Lower lobe of right lung (tissue), 2 donors: Measurements from ENCODE around the gene GMNC. TPM values are rescaled to one million over a fixed set of nuclear protein-coding genes. Genes with fewer than 3 reads are reported as not detected.
A peak's percentile ranks its signal among the peaks of the same experiment; 100 is the strongest.

Source experiments
- ATAC-seq, 2 donors: fragments of 200-7000 bp; cut with Tn5 transposase; one replicate each; pipeline ENCODE4 v1.9.1; 2020 to 2022; ENCODE audit warnings: mild to moderate bottlenecking in 2 of 2, moderate library complexity in 2 of 2
- DNase-seq: peaks from one replicate; pipeline ENCODE4 v3.0.0-alpha.2; 2020
- H3K27ac ChIP-seq: fragments of 200-600 bp; one replicate; pipeline ENCODE4 v1.8.0; 2022
- H3K27me3 ChIP-seq: fragments of 200-600 bp; one replicate; pipeline ENCODE4 v1.8.0; 2022; ENCODE audit warnings: low read depth
- H3K36me3 ChIP-seq: fragments of 200-600 bp; one replicate; pipeline ENCODE4 v1.8.0; 2022; ENCODE audit warnings: mild to moderate bottlenecking
- H3K4me1 ChIP-seq: fragments of 200-600 bp; one replicate; pipeline ENCODE4 v1.8.0; 2022
- H3K4me3 ChIP-seq: fragments of 200-600 bp; one replicate; pipeline ENCODE4 v1.8.0; 2022; ENCODE audit warnings: mild to moderate bottlenecking
- H3K9me3 ChIP-seq: fragments of 200-600 bp; one replicate; pipeline ENCODE4 v1.8.0; 2022
- CTCF ChIP-seq: fragments of 200-600 bp; IDR thresholded peaks from one replicate; pipeline ENCODE4 v1.8.0; 2022; ENCODE audit warnings: antibody characterized with exemption, mild to moderate bottlenecking
- intact Hi-C: fragments of 100-400 bp; cut with DNase I; formaldehyde crosslinking; loops from one replicate; pipeline ENCODE4 v1.11.0; 2022
- total RNA-seq: library from RNA; stranded (reverse); fragmentation: NEBNext Ultra II Directional; extraction: Animal tissue kit (Norgen Biotek cat#: 25700); gene quantifications from one replicate; pipeline ENCODE4 v1.2.1, GENCODE V29; 2021
- donor health status: DM: no; HTN: yes; CAD: no; lungs with severe emphysema.

The GMNC gene
- total RNA-seq, 1 donor from 2014 or later: not detected

- Histone ChIP-seq H3K36me3 (no peaks in the 10 kb centered on the region), H3K27me3 (peaks cover 12% of the 10 kb centered on the region), H3K4me1 (no peaks in the 10 kb centered on the region), H3K4me3 (no peak overlapping the region), H3K27ac (no peak overlapping the region), H3K9me3 (no peaks in the 10 kb centered on the region)
- TF ChIP-seq CTCF: no peak
- ATAC-seq (no peak), DNase-seq (no peak)
- intact Hi-C loops: no loop called here
These were observed 2.0 kb downstream of the GMNC start for GRCh38 chr3:190860521-190860920.

GRCh38 chr3:190855151-190855550 is 7.3 kb downstream of the GMNC start:
- no peaks in the 10 kb centered on the region for H3K27me3 ChIP-seq
- H3K9me3 ChIP-seq: no peaks in the 10 kb centered on the region
- no peak for ATAC-seq
- no peak for TF ChIP-seq CTCF
- DNase-seq: no peak
- H3K27ac ChIP-seq: no peak overlapping the region
- no peak overlapping the region for H3K4me3 ChIP-seq
- H3K4me1 ChIP-seq: no peaks in the 10 kb centered on the region
- intact Hi-C loops: no loop called here
- no peaks in the 10 kb centered on the region for H3K36me3 ChIP-seq

- Histone ChIP-seq H3K4me1 (no peaks in the 10 kb centered on the region), H3K4me3 (no peak overlapping the region), H3K27me3 (no peaks in the 10 kb centered on the region), H3K9me3 (no peaks in the 10 kb centered on the region), H3K27ac (no peak overlapping the region), H3K36me3 (no peaks in the 10 kb centered on the region)
- no peak for DNase-seq
- ATAC-seq: peak in 1 of 2 donors; percentile 36
- no peak for TF ChIP-seq CTCF
- intact Hi-C loops: no loop called here
These were observed 8.4 kb downstream of the GMNC start for GRCh38 chr3:190854062-190854461.

GRCh38 chr3:190853464-190853863 is 9.0 kb downstream of the GMNC start:
- no peaks in the 10 kb centered on the region for H3K27me3 ChIP-seq
- no peak overlapping the region for H3K4me3 ChIP-seq
- no peaks in the 10 kb centered on the region for H3K36me3 ChIP-seq
- H3K27ac ChIP-seq: no peak overlapping the region
- no peaks in the 10 kb centered on the region for H3K4me1 ChIP-seq
- intact Hi-C loops: no loop called here
- ATAC-seq (no peak), DNase-seq (no peak)
- H3K9me3 ChIP-seq: no peaks in the 10 kb centered on the region
- TF ChIP-seq CTCF: no peak

- no peaks in the 10 kb centered on the region for H3K36me3 ChIP-seq
- no peaks in the 10 kb centered on the region for H3K9me3 ChIP-seq
- intact Hi-C loops: no loop called here
- H3K4me1 ChIP-seq: no peaks in the 10 kb centered on the region
- H3K27me3 ChIP-seq: no peaks in the 10 kb centered on the region
- no peak overlapping the region for H3K4me3 ChIP-seq
- ATAC-seq: no peak
- DNase-seq: no peak
- no peak for TF ChIP-seq CTCF
- no peak overlapping the region for H3K27ac ChIP-seq
These were observed 12.9 kb downstream of the GMNC start for GRCh38 chr3:190849607-190850006.

GRCh38 chr3:190848870-190849269 is 13.6 kb downstream of the GMNC start:
- no peaks in the 10 kb centered on the region for H3K9me3 ChIP-seq
- ATAC-seq (no peak), DNase-seq (no peak)
- H3K4me3 ChIP-seq: no peak overlapping the region
- H3K4me1 ChIP-seq: no peaks in the 10 kb centered on the region
- H3K36me3 ChIP-seq: no peaks in the 10 kb centered on the region
- H3K27me3 ChIP-seq: no peaks in the 10 kb centered on the region
- intact Hi-C loops: no loop called here
- no peak for TF ChIP-seq CTCF
- no peak overlapping the region for H3K27ac ChIP-seq
